ENCODE data around the gene SF3B5. TPM values are rescaled to one million over a fixed set of nuclear protein-coding genes. Genes with fewer than 3 reads are reported as not detected.

Gene SF3B5
- total and polyA plus RNA-seq, 2 experiments from 2014 or later: 151 to 183 TPM

DNA sequence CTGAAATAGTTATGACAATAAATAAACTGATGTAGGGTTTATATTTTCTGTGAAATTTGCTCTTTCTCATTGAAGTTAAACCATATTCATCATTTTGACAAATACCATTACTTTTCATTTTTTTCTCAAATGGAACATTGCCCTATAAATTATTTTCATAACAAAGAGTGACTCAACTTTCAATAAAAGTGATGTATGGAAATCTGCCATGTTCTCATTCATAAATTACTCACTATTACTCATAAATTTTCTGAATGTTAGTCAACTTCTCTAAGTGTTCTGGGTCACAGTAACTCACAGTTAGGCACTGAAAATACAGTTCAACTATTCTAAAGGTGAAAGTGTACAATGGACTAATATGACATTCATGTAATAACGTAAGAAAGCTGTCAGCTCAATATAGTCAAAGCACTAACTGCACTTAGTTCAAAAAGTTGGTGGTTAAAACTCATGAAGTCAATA is 35.9 kb upstream of the SF3B5 start:
- Mint-ChIP-seq H3K27me3 (ENCODE audit: insufficient read depth, low read depth, poor library complexity) (peaks cover 2% of the 10 kb centered on the region), H3K36me3 (ENCODE audit: low read depth) (no peaks in the 10 kb centered on the region), H3K9me3 (no peaks in the 10 kb centered on the region), H3K4me1 (no peaks in the 10 kb centered on the region), H3K27ac (no peak overlapping the region), H3K4me3 (no peak overlapping the region)
- H2AFZ ChIP-seq: no peak overlapping the region; the same call in 1 of the 2 replicates
- no peaks in the 10 kb centered on the region for H3K79me2 ChIP-seq (replicated peaks; ENCODE audit: insufficient read depth)
- no peaks in the 10 kb centered on the region for H3F3A ChIP-seq (replicated peaks; ENCODE audit: low read depth)
- no peaks in the 10 kb centered on the region for H4K20me1 ChIP-seq (replicated peaks; ENCODE audit: insufficient read depth)
- H3K4me2 ChIP-seq: no peak overlapping the region
- no peaks in the 10 kb centered on the region for H3K27me3 ChIP-seq (ENCODE audit: insufficient read depth)
- H3K27ac ChIP-seq (ENCODE audit: low read depth): no peak overlapping the region
- no peaks in the 10 kb centered on the region for H3K9me2 ChIP-seq (ENCODE audit: insufficient read depth)
- TF ChIP-seq NANOG (IDR thresholded peaks at IDR 0.05; ENCODE audit: borderline replicate concordance): no peak
- no peak for TF ChIP-seq POLR2AphosphoS5 (IDR thresholded peaks at IDR 0.05; ENCODE audit: low read depth)
- TF ChIP-seq, protein P1, sequence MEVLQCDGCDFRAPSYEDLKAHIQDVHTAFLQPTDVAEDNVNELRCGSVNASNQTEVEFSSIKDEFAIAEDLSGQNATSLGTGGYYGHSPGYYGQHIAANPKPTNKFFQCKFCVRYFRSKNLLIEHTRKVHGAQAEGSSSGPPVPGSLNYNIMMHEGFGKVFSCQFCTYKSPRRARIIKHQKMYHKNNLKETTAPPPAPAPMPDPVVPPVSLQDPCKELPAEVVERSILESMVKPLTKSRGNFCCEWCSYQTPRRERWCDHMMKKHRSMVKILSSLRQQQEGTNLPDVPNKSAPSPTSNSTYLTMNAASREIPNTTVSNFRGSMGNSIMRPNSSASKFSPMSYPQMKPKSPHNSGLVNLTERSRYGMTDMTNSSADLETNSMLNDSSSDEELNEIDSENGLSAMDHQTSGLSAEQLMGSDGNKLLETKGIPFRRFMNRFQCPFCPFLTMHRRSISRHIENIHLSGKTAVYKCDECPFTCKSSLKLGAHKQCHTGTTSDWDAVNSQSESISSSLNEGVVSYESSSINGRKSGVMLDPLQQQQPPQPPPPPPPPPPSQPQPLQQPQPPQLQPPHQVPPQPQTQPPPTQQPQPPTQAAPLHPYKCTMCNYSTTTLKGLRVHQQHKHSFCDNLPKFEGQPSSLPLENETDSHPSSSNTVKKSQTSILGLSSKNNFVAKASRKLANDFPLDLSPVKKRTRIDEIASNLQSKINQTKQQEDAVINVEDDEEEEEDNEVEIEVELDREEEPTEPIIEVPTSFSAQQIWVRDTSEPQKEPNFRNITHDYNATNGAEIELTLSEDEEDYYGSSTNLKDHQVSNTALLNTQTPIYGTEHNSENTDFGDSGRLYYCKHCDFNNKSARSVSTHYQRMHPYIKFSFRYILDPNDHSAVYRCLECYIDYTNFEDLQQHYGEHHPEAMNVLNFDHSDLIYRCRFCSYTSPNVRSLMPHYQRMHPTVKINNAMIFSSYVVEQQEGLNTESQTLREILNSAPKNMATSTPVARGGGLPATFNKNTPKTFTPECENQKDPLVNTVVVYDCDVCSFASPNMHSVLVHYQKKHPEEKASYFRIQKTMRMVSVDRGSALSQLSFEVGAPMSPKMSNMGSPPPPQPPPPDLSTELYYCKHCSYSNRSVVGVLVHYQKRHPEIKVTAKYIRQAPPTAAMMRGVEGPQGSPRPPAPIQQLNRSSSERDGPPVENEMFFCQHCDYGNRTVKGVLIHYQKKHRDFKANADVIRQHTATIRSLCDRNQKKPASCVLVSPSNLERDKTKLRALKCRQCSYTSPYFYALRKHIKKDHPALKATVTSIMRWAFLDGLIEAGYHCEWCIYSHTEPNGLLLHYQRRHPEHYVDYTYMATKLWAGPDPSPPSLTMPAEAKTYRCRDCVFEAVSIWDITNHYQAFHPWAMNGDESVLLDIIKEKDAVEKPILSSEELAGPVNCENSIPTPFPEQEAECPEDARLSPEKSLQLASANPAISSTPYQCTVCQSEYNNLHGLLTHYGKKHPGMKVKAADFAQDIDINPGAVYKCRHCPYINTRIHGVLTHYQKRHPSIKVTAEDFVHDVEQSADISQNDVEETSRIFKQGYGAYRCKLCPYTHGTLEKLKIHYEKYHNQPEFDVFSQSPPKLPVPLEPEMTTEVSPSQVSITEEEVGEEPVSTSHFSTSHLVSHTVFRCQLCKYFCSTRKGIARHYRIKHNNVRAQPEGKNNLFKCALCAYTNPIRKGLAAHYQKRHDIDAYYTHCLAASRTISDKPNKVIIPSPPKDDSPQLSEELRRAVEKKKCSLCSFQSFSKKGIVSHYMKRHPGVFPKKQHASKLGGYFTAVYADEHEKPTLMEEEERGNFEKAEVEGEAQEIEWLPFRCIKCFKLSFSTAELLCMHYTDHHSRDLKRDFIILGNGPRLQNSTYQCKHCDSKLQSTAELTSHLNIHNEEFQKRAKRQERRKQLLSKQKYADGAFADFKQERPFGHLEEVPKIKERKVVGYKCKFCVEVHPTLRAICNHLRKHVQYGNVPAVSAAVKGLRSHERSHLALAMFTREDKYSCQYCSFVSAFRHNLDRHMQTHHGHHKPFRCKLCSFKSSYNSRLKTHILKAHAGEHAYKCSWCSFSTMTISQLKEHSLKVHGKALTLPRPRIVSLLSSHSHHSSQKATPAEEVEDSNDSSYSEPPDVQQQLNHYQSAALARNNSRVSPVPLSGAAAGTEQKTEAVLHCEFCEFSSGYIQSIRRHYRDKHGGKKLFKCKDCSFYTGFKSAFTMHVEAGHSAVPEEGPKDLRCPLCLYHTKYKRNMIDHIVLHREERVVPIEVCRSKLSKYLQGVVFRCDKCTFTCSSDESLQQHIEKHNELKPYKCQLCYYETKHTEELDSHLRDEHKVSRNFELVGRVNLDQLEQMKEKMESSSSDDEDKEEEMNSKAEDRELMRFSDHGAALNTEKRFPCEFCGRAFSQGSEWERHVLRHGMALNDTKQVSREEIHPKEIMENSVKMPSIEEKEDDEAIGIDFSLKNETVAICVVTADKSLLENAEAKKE (CRISPR knock-in tag; IDR thresholded peaks at IDR 0.05): no peak
- no peak for TF ChIP-seq ZNF331 (CRISPR knock-in tag; IDR thresholded peaks at IDR 0.05; ENCODE audit: low read depth)
- TF ChIP-seq, protein P2, sequence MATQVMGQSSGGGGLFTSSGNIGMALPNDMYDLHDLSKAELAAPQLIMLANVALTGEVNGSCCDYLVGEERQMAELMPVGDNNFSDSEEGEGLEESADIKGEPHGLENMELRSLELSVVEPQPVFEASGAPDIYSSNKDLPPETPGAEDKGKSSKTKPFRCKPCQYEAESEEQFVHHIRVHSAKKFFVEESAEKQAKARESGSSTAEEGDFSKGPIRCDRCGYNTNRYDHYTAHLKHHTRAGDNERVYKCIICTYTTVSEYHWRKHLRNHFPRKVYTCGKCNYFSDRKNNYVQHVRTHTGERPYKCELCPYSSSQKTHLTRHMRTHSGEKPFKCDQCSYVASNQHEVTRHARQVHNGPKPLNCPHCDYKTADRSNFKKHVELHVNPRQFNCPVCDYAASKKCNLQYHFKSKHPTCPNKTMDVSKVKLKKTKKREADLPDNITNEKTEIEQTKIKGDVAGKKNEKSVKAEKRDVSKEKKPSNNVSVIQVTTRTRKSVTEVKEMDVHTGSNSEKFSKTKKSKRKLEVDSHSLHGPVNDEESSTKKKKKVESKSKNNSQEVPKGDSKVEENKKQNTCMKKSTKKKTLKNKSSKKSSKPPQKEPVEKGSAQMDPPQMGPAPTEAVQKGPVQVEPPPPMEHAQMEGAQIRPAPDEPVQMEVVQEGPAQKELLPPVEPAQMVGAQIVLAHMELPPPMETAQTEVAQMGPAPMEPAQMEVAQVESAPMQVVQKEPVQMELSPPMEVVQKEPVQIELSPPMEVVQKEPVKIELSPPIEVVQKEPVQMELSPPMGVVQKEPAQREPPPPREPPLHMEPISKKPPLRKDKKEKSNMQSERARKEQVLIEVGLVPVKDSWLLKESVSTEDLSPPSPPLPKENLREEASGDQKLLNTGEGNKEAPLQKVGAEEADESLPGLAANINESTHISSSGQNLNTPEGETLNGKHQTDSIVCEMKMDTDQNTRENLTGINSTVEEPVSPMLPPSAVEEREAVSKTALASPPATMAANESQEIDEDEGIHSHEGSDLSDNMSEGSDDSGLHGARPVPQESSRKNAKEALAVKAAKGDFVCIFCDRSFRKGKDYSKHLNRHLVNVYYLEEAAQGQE (IDR thresholded peaks at IDR 0.05; ENCODE audit: unreplicated experiment): no peak
- TF ChIP-seq CTCF (conservative IDR thresholded peaks at IDR 0.05; ENCODE audit: low read depth in 2 of 2): no peak
- TF ChIP-seq EZH2phosphoT487 (IDR thresholded peaks at IDR 0.05; ENCODE audit: unreplicated experiment): no peak
- TF ChIP-seq STAT1 (IDR thresholded peaks at IDR 0.05; ENCODE audit: unreplicated experiment): no peak
- TF ChIP-seq JUNB (IDR thresholded peaks at IDR 0.05; ENCODE audit: unreplicated experiment): no peak
- no peak for ATAC-seq
- no peak overlapping the region for H3K4me3 ChIP-seq
- H3K4me1 ChIP-seq (ENCODE audit: insufficient read depth): no peaks in the 10 kb centered on the region
- no peaks in the 10 kb centered on the region for H3K36me3 ChIP-seq (ENCODE audit: insufficient read depth)
- DNase-seq (ENCODE audit: low spot score): no peak

All from GM23338 (cell line).